ENCODE results near the gene OR2V1. TPM values are rescaled to one million over a fixed set of nuclear protein-coding genes. Genes with fewer than 3 reads are reported as not detected.
"Not testable (repeated sequence)": the region's sequence is repeated elsewhere in the genome, so short reads cannot be mapped to it uniquely, and the experiment has no call there.

OR2V1 gene
- polyA plus RNA-seq, 1 donor (not counting 4 experiments of a cell fraction or from before 2014, with no cell fraction given): not detected

- no peak for FAIRE-seq
These were observed 31.3 kb downstream of the OR2V1 start for GRCh38 chr5:181099602-181100086.

DNA sequence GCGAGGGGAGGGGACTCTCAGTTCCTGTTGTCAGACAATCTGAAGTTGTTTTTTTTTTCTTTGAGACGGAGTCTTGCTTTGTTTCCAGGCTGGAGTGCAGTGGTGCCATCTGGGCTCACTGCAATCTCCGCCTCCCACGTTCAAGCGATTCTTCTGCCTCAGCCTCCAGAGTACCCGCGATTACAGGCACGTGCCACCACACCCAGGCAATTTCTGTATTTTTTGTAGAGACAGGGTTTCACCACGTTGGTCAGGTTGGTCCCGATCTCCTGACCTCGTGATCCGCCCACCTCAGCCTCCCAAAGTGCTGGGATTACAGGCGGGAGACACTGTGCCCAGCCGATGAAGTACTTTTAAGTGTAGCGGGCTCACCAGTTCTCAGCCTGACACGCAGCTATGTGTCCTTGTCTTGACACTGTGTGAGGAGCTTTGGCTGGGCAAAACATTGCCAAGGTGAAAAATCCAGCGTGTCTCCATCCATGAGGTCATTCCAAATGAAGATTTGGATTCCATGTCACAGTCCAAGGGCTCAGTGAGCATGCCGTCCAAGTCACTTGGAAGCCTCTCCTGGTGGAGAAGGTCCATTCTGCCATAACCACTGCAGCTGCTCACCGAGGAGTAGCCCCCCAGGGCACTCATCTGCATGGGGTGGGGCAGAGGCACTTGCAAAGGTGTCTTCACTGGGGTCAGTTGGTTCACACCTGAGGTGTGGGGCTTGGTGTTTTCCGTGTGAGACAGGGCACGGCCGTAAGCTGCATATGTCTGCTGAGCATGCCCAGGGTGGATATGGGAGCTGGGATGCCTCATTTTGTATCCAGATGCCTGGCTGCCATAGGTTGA, 32.0 kb downstream of the OR2V1 start:
- H2AFZ ChIP-seq (ENCODE audit: control insufficient read depth, low read length): no peak overlapping the region
- no peaks in the 10 kb centered on the region for H3K79me2 ChIP-seq (ENCODE audit: control insufficient read depth, insufficient read depth, low read length)
- no peak for TF ChIP-seq CTCF (optimal IDR thresholded peaks at IDR 0.05 in 1 of 3, IDR thresholded peaks at IDR 0.05 in 1 of 3, conservative IDR thresholded peaks at IDR 0.05 in 1 of 3; ENCODE audit: extremely low read depth in 1 of 3, insufficient read depth in 2 of 3, low read length in 3 of 3)
- H3K9me3 ChIP-seq (ENCODE audit: control insufficient read depth, low read depth, low read length): no peaks in the 10 kb centered on the region
- no peak for DNase-seq (ENCODE audit: low read depth, low spot score)
- H3K4me2 ChIP-seq (ENCODE audit: control insufficient read depth, extremely low read depth, insufficient read depth, low read depth, low read length): no peak overlapping the region
- H4K20me1 ChIP-seq (ENCODE audit: control insufficient read depth, extremely low read depth, insufficient read depth, low read length): no peaks in the 10 kb centered on the region
- no peak overlapping the region for H3K27ac ChIP-seq (ENCODE audit: control insufficient read depth, insufficient read depth, low read length)
- H3K9ac ChIP-seq (ENCODE audit: control insufficient read depth, extremely low read depth, insufficient read depth, low read length): no peak overlapping the region
- dilution Hi-C loops (cut with MboI; ENCODE audit: extremely low pct_ligation_motif_present, low sequenced_read_pairs): no loop called here
- no peak for FAIRE-seq
- H3K9me1 ChIP-seq (ENCODE audit: control insufficient read depth, extremely low read depth, insufficient read depth, low read length): no peaks in the 10 kb centered on the region
- no peak overlapping the region for H3K4me3 ChIP-seq (ENCODE audit: control insufficient read depth in 2 of 3, extremely low read depth in 1 of 3, insufficient read depth in 2 of 3, low read depth in 1 of 3, low read length in 3 of 3)
- peaks cover 10% of the 10 kb centered on the region for H3K27me3 ChIP-seq (ENCODE audit: control insufficient read depth, extremely low read depth, insufficient read depth, low read length)
- H3K36me3 ChIP-seq (ENCODE audit: control insufficient read depth in 2 of 2, extremely low read depth in 1 of 2, insufficient read depth in 2 of 2, low read length in 2 of 2): no peaks in the 10 kb centered on the region
- no peaks in the 10 kb centered on the region for H3K4me1 ChIP-seq (ENCODE audit: control insufficient read depth, extremely low read depth, insufficient read depth, low read length)

More at GRCh38 chr5:181099602-181100086, 31.3 kb downstream of the OR2V1 start:
- Histone ChIP-seq H3K4me1 (ENCODE audit: control insufficient read depth, extremely low read depth, insufficient read depth, low read length) (no peaks in the 10 kb centered on the region), H3K9me1 (ENCODE audit: control insufficient read depth, extremely low read depth, insufficient read depth, low read length) (no peaks in the 10 kb centered on the region), H4K20me1 (ENCODE audit: control insufficient read depth, extremely low read depth, insufficient read depth, low read length) (no peaks in the 10 kb centered on the region), H2AFZ (ENCODE audit: control insufficient read depth, low read length) (no peak overlapping the region), H3K9ac (ENCODE audit: control insufficient read depth, extremely low read depth, insufficient read depth, low read length) (no peak overlapping the region), H3K27ac (ENCODE audit: control insufficient read depth, insufficient read depth, low read length) (no peak overlapping the region), H3K4me2 (ENCODE audit: control insufficient read depth, extremely low read depth, insufficient read depth, low read depth, low read length) (no peak overlapping the region), H3K4me3 (ENCODE audit: control insufficient read depth in 2 of 3, extremely low read depth in 1 of 3, insufficient read depth in 2 of 3, low read depth in 1 of 3, low read length in 3 of 3) (no peak overlapping the region), H3K9me3 (ENCODE audit: control insufficient read depth, low read depth, low read length) (no peaks in the 10 kb centered on the region), H3K36me3 (ENCODE audit: control insufficient read depth in 2 of 2, extremely low read depth in 1 of 2, insufficient read depth in 2 of 2, low read length in 2 of 2) (no peaks in the 10 kb centered on the region), H3K27me3 (ENCODE audit: control insufficient read depth, extremely low read depth, insufficient read depth, low read length) (peaks cover 10% of the 10 kb centered on the region), H3K79me2 (ENCODE audit: control insufficient read depth, insufficient read depth, low read length) (no peaks in the 10 kb centered on the region)
- dilution Hi-C loops (cut with MboI; ENCODE audit: extremely low pct_ligation_motif_present, low sequenced_read_pairs): no loop called here
- no peak for TF ChIP-seq EZH2 (IDR thresholded peaks at IDR 0.05; ENCODE audit: low read length)
- no peak for TF ChIP-seq CTCF (optimal IDR thresholded peaks at IDR 0.05 in 1 of 3, IDR thresholded peaks at IDR 0.05 in 1 of 3, conservative IDR thresholded peaks at IDR 0.05 in 1 of 3; ENCODE audit: extremely low read depth in 1 of 3, insufficient read depth in 2 of 3, low read length in 3 of 3)
- no peak for DNase-seq (ENCODE audit: low read depth, low spot score)

- H2AFZ ChIP-seq (ENCODE audit: control insufficient read depth, low read length); FAIRE-seq; H3K36me3 ChIP-seq (ENCODE audit: control insufficient read depth in 2 of 2, extremely low read depth in 1 of 2, insufficient read depth in 2 of 2, low read length in 2 of 2); H3K9me1 ChIP-seq (ENCODE audit: control insufficient read depth, extremely low read depth, insufficient read depth, low read length); H3K4me2 ChIP-seq (ENCODE audit: control insufficient read depth, extremely low read depth, insufficient read depth, low read depth, low read length); H3K9ac ChIP-seq (ENCODE audit: control insufficient read depth, extremely low read depth, insufficient read depth, low read length); H3K9me3 ChIP-seq (ENCODE audit: control insufficient read depth, low read depth, low read length); DNase-seq (ENCODE audit: low read depth, low spot score); H3K79me2 ChIP-seq (ENCODE audit: control insufficient read depth, insufficient read depth, low read length); dilution Hi-C loops (cut with MboI; ENCODE audit: extremely low pct_ligation_motif_present, low sequenced_read_pairs); H4K20me1 ChIP-seq (ENCODE audit: control insufficient read depth, extremely low read depth, insufficient read depth, low read length); H3K27ac ChIP-seq (ENCODE audit: control insufficient read depth, insufficient read depth, low read length); H3K4me1 ChIP-seq (ENCODE audit: control insufficient read depth, extremely low read depth, insufficient read depth, low read length); H3K27me3 ChIP-seq (ENCODE audit: control insufficient read depth, extremely low read depth, insufficient read depth, low read length): not testable (repeated sequence)
- H3K4me3 ChIP-seq (ENCODE audit: control insufficient read depth in 2 of 3, extremely low read depth in 1 of 3, insufficient read depth in 2 of 3, low read depth in 1 of 3, low read length in 3 of 3): peak overlapping the region in 1 of 3 experiments; percentile 14
These were observed 33.0 kb downstream of the OR2V1 start for GRCh38 chr5:181097759-181098491.

Measured in keratinocyte (primary cell).